HG02884 (cell line): Measurements from ENCODE around the gene ZNF439.
"Not testable (repeated sequence)": the region's sequence is repeated elsewhere in the genome, so short reads cannot be mapped to it uniquely, and the experiment has no call there.

Experiments used
- ATAC-seq: cut with Tn5 transposase; IDR thresholded peaks from one replicate; pipeline ENCODE4 v1.9.1; 2021; ENCODE audit warnings: mild to moderate bottlenecking, moderate library complexity; ENCODE audit not compliant: unreplicated experiment

The ZNF439 gene

GRCh38 chr19:11867766-11868165 is 19.2 kb downstream of the ZNF439 start:
- ATAC-seq = not testable (repeated sequence)

GRCh38 chr19:11868188-11868587 is 19.7 kb downstream of the ZNF439 start:
- ATAC-seq = no peak

GRCh38 chr19:11872624-11873023 is 24.1 kb downstream of the ZNF439 start:
- no peak for ATAC-seq

GRCh38 chr19:11873762-11874161 is 25.2 kb downstream of the ZNF439 start:
- ATAC-seq = no peak

- ATAC-seq = not testable (repeated sequence)
Measured at GRCh38 chr19:11879687-11880266, 31.3 kb downstream of the ZNF439 start.

- no peak for ATAC-seq
Measured at GRCh38 chr19:11880598-11880997, 32.1 kb downstream of the ZNF439 start.

- ATAC-seq = no peak
Measured at GRCh38 chr19:11881151-11881800, 32.8 kb downstream of the ZNF439 start.

- no peak for ATAC-seq
Measured at GRCh38 chr19:11882606-11883005, 34.1 kb downstream of the ZNF439 start.

- no peak for ATAC-seq
Measured at GRCh38 chr19:11887234-11887610, 38.7 kb downstream of the ZNF439 start.

- no peak for ATAC-seq
Measured at GRCh38 chr19:11887611-11888531, 39.3 kb downstream of the ZNF439 start, which contains the start of gene ZNF69. Gene ZNF69, plus strand, starts transcription at chr19:11887782. Its CDS starts 142 bp downstream, at chr19:11887924.

- not testable (repeated sequence) for ATAC-seq
Measured at GRCh38 chr19:11889901-11890300, 41.4 kb downstream of the ZNF439 start.

GRCh38 chr19:11890634-11891033 is 42.1 kb downstream of the ZNF439 start:
- ATAC-seq = no peak

- no peak for ATAC-seq
Measured at GRCh38 chr19:11894851-11895250, 46.3 kb downstream of the ZNF439 start.

- ATAC-seq = no peak
Measured at GRCh38 chr19:11902228-11902627, 53.7 kb downstream of the ZNF439 start.

- ATAC-seq = no peak
Measured at GRCh38 chr19:11905928-11906327, 57.4 kb downstream of the ZNF439 start.

- ATAC-seq = not testable (repeated sequence)
Measured at GRCh38 chr19:11911937-11912336, 63.4 kb downstream of the ZNF439 start.

- not testable (repeated sequence) for ATAC-seq
Measured at GRCh38 chr19:11914417-11915051, 66.0 kb downstream of the ZNF439 start.
